Fibroblast of pulmonary artery (primary cell): ENCODE results near the gene CTNNA3.

Experiments
- DNase-seq: peaks from one replicate; pipeline ENCODE4 v3.0.0-alpha.2; 2010; ENCODE audit warnings: low read depth
- H3K4me3 ChIP-seq: replicated peaks from 2 replicates; pipeline ENCODE4 v1.5.1; 2011; ENCODE audit warnings: low read depth, mild to moderate bottlenecking, control low read depth, low read length, moderate library complexity
- CTCF ChIP-seq: IDR thresholded peaks from 2 replicates; pipeline ENCODE4 v1.5.1; 2011; ENCODE audit warnings: mild to moderate bottlenecking, control low read depth, low read length, inconsistent platforms; ENCODE audit errors: missing control alignments

Gene CTNNA3

GRCh38 chr10:66927251-66927935, 768.6 kb downstream of the CTNNA3 start:
- TF ChIP-seq CTCF = no peak
- no peak overlapping the region for H3K4me3 ChIP-seq
- no peak for DNase-seq

- DNase-seq = no peak
- no peak for TF ChIP-seq CTCF
- no peak overlapping the region for H3K4me3 ChIP-seq
Measured at GRCh38 chr10:66926841-66927240, 769.2 kb downstream of the CTNNA3 start.

GRCh38 chr10:66925896-66926715, 769.9 kb downstream of the CTNNA3 start, which contains the start of gene LRRTM3:
TSS of gene LRRTM3 (plus strand) at chr10:66926036.
- DNase-seq = peak; percentile 80
- H3K4me3 ChIP-seq = no peak within 1 kb of the TSS

GRCh38 chr10:66925373-66925772, 770.6 kb downstream of the CTNNA3 start:
- H3K4me3 ChIP-seq = no peak overlapping the region
- no peak for TF ChIP-seq CTCF
- DNase-seq = no peak

More at GRCh38 chr10:66925896-66926715, 769.9 kb downstream of the CTNNA3 start, which contains the start of gene LRRTM3:
- peak; percentile 82 for TF ChIP-seq CTCF

GRCh38 chr10:66924674-66925345, 771.2 kb downstream of the CTNNA3 start:
- no peak overlapping the region for H3K4me3 ChIP-seq
- no peak for DNase-seq
- TF ChIP-seq CTCF = no peak

- H3K4me3 ChIP-seq = no peak overlapping the region
- no peak for TF ChIP-seq CTCF
- DNase-seq = no peak
Measured at GRCh38 chr10:66919248-66919647, 776.7 kb downstream of the CTNNA3 start.
